GM12891 (cell line): Measurements from ENCODE around the gene LRRC26.
"Not testable (repeated sequence)": the region's sequence is repeated elsewhere in the genome, so short reads cannot be mapped to it uniquely, and the experiment has no call there.

Source experiments
- POLR2A ChIP-seq: IDR thresholded peaks from 2 replicates; pipeline ENCODE4 v1.6.1; 2011; ENCODE audit warnings: low read depth, low read length, control low read depth
- POLR2AphosphoS5 ChIP-seq: IDR thresholded peaks from 2 replicates; pipeline ENCODE4 v1.6.1; 2011; ENCODE audit warnings: low read depth, low read length, control low read depth

DNA sequence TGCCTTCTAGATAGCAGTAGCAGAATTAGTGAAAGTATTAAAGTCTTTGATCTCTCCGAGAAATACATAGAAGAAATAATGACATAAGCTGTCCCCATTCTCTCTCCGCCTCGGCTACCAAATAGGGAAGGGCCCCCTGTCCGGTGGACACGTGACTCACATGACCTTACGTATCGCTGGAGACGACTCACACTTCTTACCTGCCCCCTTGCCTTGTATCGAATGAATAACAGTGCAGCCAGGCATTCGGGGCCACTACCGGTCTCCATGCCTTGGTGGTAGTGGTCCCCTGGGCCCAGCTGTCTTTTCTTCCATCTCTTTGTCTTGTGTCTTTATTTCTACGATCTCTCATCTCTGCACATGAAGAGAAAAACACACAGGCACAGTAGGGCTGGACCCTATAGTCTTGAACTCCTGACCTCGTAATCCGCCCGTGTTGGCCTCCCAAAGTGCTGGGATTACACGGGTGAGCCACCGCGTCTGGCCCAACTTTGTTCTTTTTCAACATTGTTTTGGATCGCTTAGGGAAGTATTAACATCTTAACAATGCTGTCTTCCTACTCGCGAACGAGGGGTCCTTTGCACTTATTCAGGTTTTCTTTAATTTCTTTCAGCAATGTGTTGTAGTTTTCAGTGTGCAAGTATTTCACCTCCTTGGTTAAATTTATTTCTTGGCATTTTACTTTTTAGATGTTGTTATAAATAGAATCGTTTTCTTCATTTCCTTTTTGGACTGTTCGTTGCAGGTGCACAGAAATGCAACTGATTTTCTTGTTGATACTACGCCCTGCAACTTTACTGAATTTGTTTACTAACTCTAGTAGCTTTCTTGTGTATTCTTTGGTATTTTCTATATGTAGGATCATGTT is 47.7 kb downstream of the LRRC26 start:
- TF ChIP-seq POLR2A, POLR2AphosphoS5: not testable (repeated sequence)
